Prostate gland (tissue), 2 donors: Measurements from ENCODE around the gene SLC35F5. TPM values are rescaled to one million over a fixed set of nuclear protein-coding genes. Genes with fewer than 3 reads are reported as not detected.

Experiments used
- DNase-seq: peaks from one replicate; pipeline ENCODE4 v3.0.0-alpha.2; 2019; ENCODE audit warnings: low spot score
- H3K27ac ChIP-seq, 2 donors: fragments of 200-600 bp; sonication (generic); 2 replicates each; pipeline ENCODE4 v1.5.1; 2017 to 2019
- H3K27me3 ChIP-seq: fragments of 200-600 bp; sonication (generic); replicated peaks from 2 replicates; pipeline ENCODE4 v1.5.1; 2019; ENCODE audit not compliant: insufficient read depth
- H3K36me3 ChIP-seq, 2 donors: fragments of 200-600 bp; sonication (generic); 1 replicate in 1 of 2; 2 replicates in 1 of 2; pipeline versions ENCODE4 v1.5.1 to v1.8.1; 2017 to 2019
- H3K4me1 ChIP-seq: fragments of 200-600 bp; sonication (generic); replicated peaks from 2 replicates; pipeline ENCODE4 v1.5.1; 2019
- H3K4me3 ChIP-seq, 2 donors: fragments of 200-600 bp; sonication (generic); 2 replicates each; pipeline ENCODE4 v1.5.1; 2017 to 2019
- H3K9me3 ChIP-seq: fragments of 200-600 bp; sonication (generic); 2 replicates; pipeline ENCODE4 v1.5.1; 2017
- POLR2A ChIP-seq: fragments of 450-650 bp; IDR thresholded peaks from one replicate; pipeline ENCODE4 v1.6.1; 2016; ENCODE audit warnings: antibody characterized with exemption, mild to moderate bottlenecking
- POLR2AphosphoS5 ChIP-seq: sonication (generic); formaldehyde crosslinking; IDR thresholded peaks from one replicate; pipeline ENCODE4 v1.6.1; 2017; ENCODE audit warnings: antibody characterized with exemption
- WGBS: methylation state at CpG from one replicate; pipeline ENCODE4 v1.1.5; 2018; 5-methylcytosine and 5-hydroxymethylcytosine counted together
- intact Hi-C: fragments of 100-400 bp; cut with DNase I; formaldehyde crosslinking; loops from one replicate; pipeline ENCODE4 v1.14.2; 2022
- total RNA-seq, 2 donors: library from RNA; depleted of rRNA; stranded (reverse); fragments of >200 nt; gene quantifications; one replicate each; pipeline ENCODE4 v1.1.0, GENCODE V29; 2016
- TF ChIP-seq, protein P1 (sequence below), 4 experiments: fragments of 200-600 bp in 2 of 4; fragments of 450-650 bp in 2 of 4; sonication (generic) in 2 of 4; IDR thresholded peaks; 1 replicate in 3 of 4; 2 replicates in 1 of 4; pipeline ENCODE4 v1.5.1; 2016 to 2019; ENCODE audit warnings: antibody characterized with exemption in 4 of 4, mild to moderate bottlenecking in 2 of 4, moderate library complexity in 2 of 4

SLC35F5 gene
- total RNA-seq, 2 donors from 2014 or later, result 69.7 to 88.6 TPM

DNA sequence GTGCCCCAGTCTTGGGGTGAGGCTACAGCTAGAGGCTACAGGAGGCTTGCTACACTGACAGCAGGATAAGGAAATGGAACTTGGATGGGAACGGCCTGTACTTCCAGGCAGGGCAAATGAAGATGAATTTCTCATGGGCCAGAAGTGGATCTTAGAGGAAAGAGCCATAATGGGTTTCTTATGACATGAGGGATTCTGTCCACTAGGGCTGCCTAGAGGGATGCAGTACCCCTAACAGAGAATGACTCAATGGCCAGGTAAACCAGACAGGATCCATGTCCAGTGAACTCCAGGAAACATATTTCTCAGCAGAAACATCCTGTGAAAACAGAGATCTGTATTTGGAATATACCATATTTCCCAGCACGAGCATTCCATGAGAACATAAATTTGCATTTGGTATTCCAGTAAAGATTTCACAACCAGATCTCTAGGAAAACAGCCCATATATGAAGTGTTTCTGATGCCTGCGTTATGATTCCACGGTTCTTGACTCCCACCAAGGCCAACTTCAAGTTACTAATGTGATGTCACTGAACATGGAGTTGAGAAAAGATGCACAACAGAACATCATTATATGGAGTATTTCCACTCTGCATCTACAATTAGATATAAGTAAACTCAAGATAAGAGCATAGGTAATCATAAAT lies 11.5 kb upstream of the SLC35F5 start:
- H3K4me1 ChIP-seq, result no peaks in the 10 kb centered on the region
- no peak overlapping the region for H3K4me3 ChIP-seq
- WGBS, result 83% methylated on average over 4 of the region's 4 CpGs
- H3K27ac ChIP-seq, result no peak overlapping the region
- TF ChIP-seq POLR2AphosphoS5, result no peak
- no peak for TF ChIP-seq POLR2A
- TF ChIP-seq, protein P1, sequence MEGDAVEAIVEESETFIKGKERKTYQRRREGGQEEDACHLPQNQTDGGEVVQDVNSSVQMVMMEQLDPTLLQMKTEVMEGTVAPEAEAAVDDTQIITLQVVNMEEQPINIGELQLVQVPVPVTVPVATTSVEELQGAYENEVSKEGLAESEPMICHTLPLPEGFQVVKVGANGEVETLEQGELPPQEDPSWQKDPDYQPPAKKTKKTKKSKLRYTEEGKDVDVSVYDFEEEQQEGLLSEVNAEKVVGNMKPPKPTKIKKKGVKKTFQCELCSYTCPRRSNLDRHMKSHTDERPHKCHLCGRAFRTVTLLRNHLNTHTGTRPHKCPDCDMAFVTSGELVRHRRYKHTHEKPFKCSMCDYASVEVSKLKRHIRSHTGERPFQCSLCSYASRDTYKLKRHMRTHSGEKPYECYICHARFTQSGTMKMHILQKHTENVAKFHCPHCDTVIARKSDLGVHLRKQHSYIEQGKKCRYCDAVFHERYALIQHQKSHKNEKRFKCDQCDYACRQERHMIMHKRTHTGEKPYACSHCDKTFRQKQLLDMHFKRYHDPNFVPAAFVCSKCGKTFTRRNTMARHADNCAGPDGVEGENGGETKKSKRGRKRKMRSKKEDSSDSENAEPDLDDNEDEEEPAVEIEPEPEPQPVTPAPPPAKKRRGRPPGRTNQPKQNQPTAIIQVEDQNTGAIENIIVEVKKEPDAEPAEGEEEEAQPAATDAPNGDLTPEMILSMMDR (IDR thresholded peaks at IDR 0.05), result no peak
- H3K27me3 ChIP-seq, result no peaks in the 10 kb centered on the region
- intact Hi-C loops, result no loop called here
- H3K9me3 ChIP-seq, result no peaks in the 10 kb centered on the region
- H3K36me3 ChIP-seq, result no peaks in the 10 kb centered on the region
- DNase-seq, result no peak

DNA sequence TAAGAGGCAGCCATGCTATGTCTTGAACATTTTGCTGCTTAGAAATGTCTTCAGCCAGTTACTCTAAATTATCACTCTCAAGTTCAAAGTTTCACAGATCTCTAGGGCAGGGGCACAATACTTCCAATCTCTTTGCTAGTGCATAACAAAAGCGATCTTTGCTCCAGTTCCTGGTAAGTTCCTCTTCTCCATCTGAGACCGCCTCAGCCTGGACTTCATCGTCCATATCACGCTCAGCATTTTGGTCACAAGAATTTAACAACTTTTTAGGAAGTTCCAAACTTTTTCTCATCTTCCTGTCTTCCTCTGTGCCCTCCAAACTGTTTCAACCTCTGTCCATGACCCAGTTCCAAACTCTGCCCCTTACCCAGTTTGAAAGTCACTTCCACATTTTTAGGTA lies 8.8 kb upstream of the SLC35F5 start:
- Histone ChIP-seq H3K27ac (no peak overlapping the region), H3K36me3 (no peaks in the 10 kb centered on the region), H3K9me3 (no peaks in the 10 kb centered on the region), H3K4me1 (no peaks in the 10 kb centered on the region), H3K4me3 (no peak overlapping the region), H3K27me3 (no peaks in the 10 kb centered on the region)
- TF ChIP-seq, protein P1 (IDR thresholded peaks at IDR 0.05), result no peak
- TF ChIP-seq POLR2AphosphoS5 (no peak), POLR2A (no peak)
- intact Hi-C loops, result no loop called here
- DNase-seq, result no peak
- WGBS, result 91% methylated on average over 4 of the region's 4 CpGs

DNA sequence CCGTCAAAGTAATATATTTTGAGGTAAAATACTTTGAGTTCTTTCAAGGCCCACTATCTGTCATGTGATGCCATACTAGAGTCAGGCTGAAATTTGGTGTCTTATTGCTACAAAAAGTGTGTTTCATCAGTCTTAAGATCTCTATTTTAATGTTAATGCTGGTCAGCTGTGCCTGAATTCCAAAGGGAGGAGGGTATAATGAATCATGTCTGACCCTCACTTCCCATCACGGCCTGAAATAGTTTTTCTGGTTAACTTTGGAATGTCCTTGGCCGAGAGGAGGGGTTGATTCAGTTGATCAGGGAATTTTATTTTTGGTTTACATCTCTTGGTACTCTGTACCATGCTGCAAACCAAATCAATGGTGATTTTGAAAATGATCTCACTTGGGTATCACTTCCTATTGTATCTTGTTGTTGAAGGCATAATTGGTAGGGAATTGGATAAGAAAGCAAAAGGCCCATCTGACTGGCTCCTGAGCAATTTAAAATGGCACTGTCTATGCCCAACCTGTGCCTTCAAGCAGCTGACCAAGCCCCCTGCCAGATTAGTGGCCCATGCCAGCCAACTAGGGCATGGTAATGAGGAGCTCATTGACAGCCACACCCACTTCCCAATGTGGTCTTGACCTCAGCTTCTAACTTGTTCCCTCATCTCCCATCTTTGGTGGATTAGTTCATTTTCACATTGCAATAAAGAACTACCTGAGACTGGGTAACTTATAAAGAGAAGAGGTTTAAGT lies 6.1 kb upstream of the SLC35F5 start:
- Histone ChIP-seq H3K36me3 (no peaks in the 10 kb centered on the region), H3K4me1 (no peaks in the 10 kb centered on the region), H3K27me3 (no peaks in the 10 kb centered on the region), H3K27ac (no peak overlapping the region), H3K4me3 (no peak overlapping the region), H3K9me3 (no peaks in the 10 kb centered on the region)
- intact Hi-C loops, result no loop called here
- WGBS, result 72% methylated on average over 3 of the region's 3 CpGs
- TF ChIP-seq POLR2AphosphoS5, result no peak
- DNase-seq, result no peak

DNA sequence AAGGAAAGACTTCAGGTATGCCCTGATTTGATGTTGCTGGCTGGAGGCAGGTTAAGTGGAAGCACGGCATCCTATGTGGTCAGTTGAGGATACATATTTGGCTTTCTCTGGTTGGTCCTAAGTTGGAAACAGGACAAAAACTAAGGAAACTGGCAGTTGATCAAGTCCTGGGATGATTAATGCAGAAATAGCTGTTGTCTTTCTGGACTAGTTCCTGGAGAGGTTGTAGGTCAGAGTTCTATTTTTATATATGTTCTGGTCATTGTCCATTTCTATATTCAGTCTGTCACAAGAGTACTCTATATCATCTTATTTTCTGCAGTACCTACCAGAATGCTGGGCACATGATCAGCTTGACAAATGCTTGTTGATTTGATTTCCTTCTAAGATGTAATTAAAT lies 4.0 kb upstream of the SLC35F5 start:
- WGBS, result 55% methylated on average over 1 of the region's 1 CpG
- Histone ChIP-seq H3K36me3 (no peaks in the 10 kb centered on the region), H3K4me3 (no peak overlapping the region), H3K4me1 (no peaks in the 10 kb centered on the region), H3K27ac (no peak overlapping the region), H3K9me3 (no peaks in the 10 kb centered on the region), H3K27me3 (no peaks in the 10 kb centered on the region)
- no peak for DNase-seq
- no peak for TF ChIP-seq POLR2A
- no peak for TF ChIP-seq POLR2AphosphoS5
- TF ChIP-seq, protein P1 (IDR thresholded peaks at IDR 0.05), result no peak
- intact Hi-C loops, result no loop called here

DNA sequence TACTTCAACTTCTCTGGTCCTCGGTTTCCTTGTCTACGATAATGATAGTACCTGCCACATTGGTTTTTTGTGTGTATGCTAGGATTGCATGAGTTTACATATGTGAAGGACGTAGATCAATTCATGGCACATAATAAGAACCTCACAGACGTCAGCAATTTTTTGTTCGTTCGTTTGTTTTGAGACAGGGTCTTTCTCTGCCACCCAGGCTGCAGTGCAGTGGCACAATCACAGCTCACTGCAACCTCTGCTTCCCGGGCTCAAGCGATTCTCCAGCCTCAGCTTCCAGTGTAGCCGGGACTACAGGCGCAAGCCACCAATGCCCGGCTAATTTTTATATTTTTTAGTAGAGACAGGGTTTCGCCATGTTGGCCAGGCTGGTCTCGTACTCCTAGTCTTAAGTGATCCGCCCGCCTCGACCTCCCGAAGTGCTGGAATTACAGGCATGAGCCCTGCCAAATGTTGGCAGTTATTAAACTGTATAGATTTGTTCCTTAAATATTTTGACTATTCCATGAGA lies 756 bp upstream of the SLC35F5 start:
- no peak for DNase-seq
- Histone ChIP-seq H3K36me3 (no peaks in the 10 kb centered on the region), H3K27me3 (no peaks in the 10 kb centered on the region), H3K9me3 (no peaks in the 10 kb centered on the region), H3K4me1 (peaks cover 3% of the 10 kb centered on the region), H3K4me3 (peak overlapping the region; percentile 86 to 87), H3K27ac (peak overlapping the region; percentile 94 to 97)
- WGBS, result 24% methylated on average over 17 of the region's 17 CpGs
- intact Hi-C loops, result loop anchor here (2.0 kb wide), 1 partner anchor 134 kb away; the partner anchor contains the start of gene ACTR3
- TF ChIP-seq POLR2A (no peak), POLR2AphosphoS5 (no peak)
- TF ChIP-seq, protein P1 (IDR thresholded peaks at IDR 0.05), result no peak
